ENCODE results near the gene SLC9A8. TPM values are rescaled to one million over a fixed set of nuclear protein-coding genes. Genes with fewer than 3 reads are reported as not detected.

SLC9A8 gene, protein sequence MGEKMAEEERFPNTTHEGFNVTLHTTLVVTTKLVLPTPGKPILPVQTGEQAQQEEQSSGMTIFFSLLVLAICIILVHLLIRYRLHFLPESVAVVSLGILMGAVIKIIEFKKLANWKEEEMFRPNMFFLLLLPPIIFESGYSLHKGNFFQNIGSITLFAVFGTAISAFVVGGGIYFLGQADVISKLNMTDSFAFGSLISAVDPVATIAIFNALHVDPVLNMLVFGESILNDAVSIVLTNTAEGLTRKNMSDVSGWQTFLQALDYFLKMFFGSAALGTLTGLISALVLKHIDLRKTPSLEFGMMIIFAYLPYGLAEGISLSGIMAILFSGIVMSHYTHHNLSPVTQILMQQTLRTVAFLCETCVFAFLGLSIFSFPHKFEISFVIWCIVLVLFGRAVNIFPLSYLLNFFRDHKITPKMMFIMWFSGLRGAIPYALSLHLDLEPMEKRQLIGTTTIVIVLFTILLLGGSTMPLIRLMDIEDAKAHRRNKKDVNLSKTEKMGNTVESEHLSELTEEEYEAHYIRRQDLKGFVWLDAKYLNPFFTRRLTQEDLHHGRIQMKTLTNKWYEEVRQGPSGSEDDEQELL
- 5.0 and 6.3 TPM in 2 replicates for total RNA-seq (2014; rRNA removed; shearing (Covaris generic))
- 3.2 and 4.2 TPM in 2 replicates for polyA plus RNA-seq (2016; fragmentation: Nextera tagmentation; extraction: Ambion mirVana)

- DNase-seq, result peak; percentile 94
- no peak for TF ChIP-seq EZH2 (IDR thresholded peaks at IDR 0.05; ENCODE audit: insufficient read depth, poor library complexity, severe bottlenecking)
- no peak for TF ChIP-seq EZH2phosphoT487 (IDR thresholded peaks at IDR 0.05; ENCODE audit: insufficient read depth, low read depth)
- H3K27me3 ChIP-seq (replicated peaks; ENCODE audit: insufficient read depth), result no peaks in the 10 kb centered on the region
- WGBS, 2 experiments (ENCODE audit: low coverage in 1 of 2, low lambda C conversion rate in 2 of 2, missing lambda C conversion rate in 2 of 2), result 1 to 2% methylated on average over 57 to 60 of the region's 61 CpGs
- H4K20me1 ChIP-seq (ENCODE audit: insufficient read depth), result no peaks in the 10 kb centered on the region
- peak within 1 kb of the TSS; percentile 84 for H3K4me3 ChIP-seq
- H2AFZ ChIP-seq, result peak within 1 kb of the TSS; percentile 89
- peak within 1 kb of the TSS; percentile 89 for H3K9ac ChIP-seq
- no peaks in the 10 kb centered on the region for H3K9me3 ChIP-seq (ENCODE audit: low read depth)
- H3K36me3 ChIP-seq (ENCODE audit: low read depth), result peaks cover 8% of the 10 kb centered on the region; the same call in 1 of the 2 replicates
- H3K9me2 ChIP-seq (ENCODE audit: insufficient read depth), result no peaks in the 10 kb centered on the region
- peak within 1 kb of the TSS; percentile 92 for H3K4me2 ChIP-seq (ENCODE audit: unreplicated experiment)
- H3K79me2 ChIP-seq (ENCODE audit: insufficient read depth), result peaks cover 19% of the 10 kb centered on the region
- H3F3A ChIP-seq (ENCODE audit: insufficient read depth), result peaks cover 20% of the 10 kb centered on the region
- peak within 1 kb of the TSS; percentile 86 for H3K27ac ChIP-seq
- in situ Hi-C loops (cut with MboI), result no loop called here
- peaks cover 6% of the 10 kb centered on the region for H3K4me1 ChIP-seq (ENCODE audit: insufficient read depth)
Observed at GRCh38 chr20:49812507-49813304, at the start of gene SLC9A8. TSS of gene SLC9A8 (plus strand) at chr20:49812828. CDS start at chr20:49812923, 95 bp downstream.

DNA sequence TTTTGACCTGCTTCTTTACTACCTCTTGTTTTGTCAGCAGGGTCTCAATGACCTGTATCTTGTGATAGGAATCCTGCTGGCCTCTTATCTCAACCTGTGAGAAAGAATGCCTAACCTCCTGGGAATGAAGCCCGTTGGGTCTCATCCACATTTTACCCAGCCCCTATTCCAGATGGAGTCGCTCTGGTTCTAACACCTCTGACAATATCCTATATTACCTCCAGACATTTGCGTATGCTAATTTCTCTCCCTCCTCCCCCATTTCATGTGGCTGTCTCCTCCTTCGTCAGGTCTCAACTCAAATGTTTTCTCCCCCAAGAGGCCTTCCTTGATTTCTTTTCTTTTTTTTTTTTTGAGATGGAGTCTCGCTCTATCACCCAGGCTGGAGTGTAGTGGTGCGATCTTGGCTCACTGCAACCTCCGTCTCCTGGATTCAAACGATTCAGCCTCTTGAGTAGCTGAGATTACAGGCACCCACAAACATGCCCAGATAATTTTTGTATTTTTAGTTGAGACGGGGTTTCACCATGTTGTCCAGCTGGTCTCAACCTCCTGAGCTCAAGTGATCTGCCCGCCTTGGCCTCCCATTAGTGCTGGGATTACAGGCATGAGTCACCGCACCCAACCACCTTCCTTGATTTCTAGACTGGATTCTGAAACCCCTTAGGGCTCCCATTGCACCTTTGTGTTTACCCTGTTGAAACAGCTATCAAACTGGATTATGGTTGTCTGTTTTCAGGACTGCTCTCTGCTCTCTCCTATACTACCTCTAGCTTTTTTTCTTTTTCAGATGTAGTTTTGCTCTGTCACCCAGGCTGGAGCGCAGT, 49.5 kb upstream of the SLC9A8 start:
- H3K27ac ChIP-seq, result no peak overlapping the region
- H3F3A ChIP-seq (ENCODE audit: insufficient read depth), result 0 out of 2 replicates have a peak, but pooled peaks cover 3% of the 10 kb centered on the region
- H2AFZ ChIP-seq, result no peak overlapping the region
- no peak overlapping the region for H3K4me3 ChIP-seq
- in situ Hi-C loops (cut with MboI), result no loop called here
- H3K9ac ChIP-seq, result no peak overlapping the region
- H3K4me2 ChIP-seq (ENCODE audit: unreplicated experiment), result no peak overlapping the region
- 89 to 90% methylated on average over 12 of the region's 12 CpGs for WGBS, 2 experiments (ENCODE audit: low coverage in 1 of 2, low lambda C conversion rate in 2 of 2, missing lambda C conversion rate in 2 of 2)
- H3K79me2 ChIP-seq (ENCODE audit: insufficient read depth), result no peaks in the 10 kb centered on the region
- no peak for DNase-seq
- no peaks in the 10 kb centered on the region for H3K9me3 ChIP-seq (ENCODE audit: low read depth)
- peaks cover 5% of the 10 kb centered on the region for H3K4me1 ChIP-seq (ENCODE audit: insufficient read depth)
- no peaks in the 10 kb centered on the region for H3K36me3 ChIP-seq (ENCODE audit: low read depth)
- no peak for TF ChIP-seq EZH2phosphoT487 (IDR thresholded peaks at IDR 0.05; ENCODE audit: insufficient read depth, low read depth)
- TF ChIP-seq EZH2 (IDR thresholded peaks at IDR 0.05; ENCODE audit: insufficient read depth, poor library complexity, severe bottlenecking), result no peak
- no peaks in the 10 kb centered on the region for H3K27me3 ChIP-seq (replicated peaks; ENCODE audit: insufficient read depth)
- H3K9me2 ChIP-seq (ENCODE audit: insufficient read depth), result no peaks in the 10 kb centered on the region
- no peaks in the 10 kb centered on the region for H4K20me1 ChIP-seq (ENCODE audit: insufficient read depth)

GRCh38 chr20:49765413-49765736, 47.3 kb upstream of the SLC9A8 start:
- Histone ChIP-seq H3F3A (ENCODE audit: insufficient read depth) (peaks cover 16% of the 10 kb centered on the region), H3K27ac (no peak overlapping the region), H4K20me1 (ENCODE audit: insufficient read depth) (no peaks in the 10 kb centered on the region), H3K27me3 (replicated peaks; ENCODE audit: insufficient read depth) (no peaks in the 10 kb centered on the region), H3K4me3 (no peak overlapping the region), H3K4me1 (ENCODE audit: insufficient read depth) (peaks cover 19% of the 10 kb centered on the region), H3K36me3 (ENCODE audit: low read depth) (no peaks in the 10 kb centered on the region), H3K79me2 (ENCODE audit: insufficient read depth) (no peaks in the 10 kb centered on the region), H2AFZ (no peak overlapping the region), H3K9ac (no peak overlapping the region), H3K9me2 (ENCODE audit: insufficient read depth) (no peaks in the 10 kb centered on the region), H3K9me3 (ENCODE audit: low read depth) (no peaks in the 10 kb centered on the region), H3K4me2 (ENCODE audit: unreplicated experiment) (no peak overlapping the region)
- 86 to 94% methylated on average over 5 of the region's 5 CpGs for WGBS, 2 experiments (ENCODE audit: low coverage in 1 of 2, low lambda C conversion rate in 2 of 2, missing lambda C conversion rate in 2 of 2)
- in situ Hi-C loops (cut with MboI), result no loop called here
- no peak for DNase-seq
- no peak for TF ChIP-seq EZH2phosphoT487 (IDR thresholded peaks at IDR 0.05; ENCODE audit: insufficient read depth, low read depth)
- no peak for TF ChIP-seq EZH2 (IDR thresholded peaks at IDR 0.05; ENCODE audit: insufficient read depth, poor library complexity, severe bottlenecking)
